PC-9 (cell line): Measurements from ENCODE around the gene PI4KA. TPM values are rescaled to one million over a fixed set of nuclear protein-coding genes. Genes with fewer than 3 reads are reported as not detected.
"Not testable (repeated sequence)": the region's sequence is repeated elsewhere in the genome, so short reads cannot be mapped to it uniquely, and the experiment has no call there.

Experiments
- BruUV-seq: library from RNA; stranded (reverse); fragments of 400-500 nt; replicated peaks from 2 replicates; lab custom pipeline; 2021; lab: Mats Ljungman, UMichigan
- CTCF ChIA-PET: fragments of 300-600 bp; sonication (Branson Sonifier 250); formaldehyde crosslinking; loops from one replicate; lab custom pipeline; 2022; ENCODE audit warnings: antibody characterized with exemption; lab: Charles Lee
- POLR2A ChIA-PET: fragments of 300-600 bp; sonication (Branson Sonifier 250); formaldehyde crosslinking; loops from one replicate; lab custom pipeline; 2022; ENCODE audit warnings: antibody characterized with exemption; ENCODE audit not compliant: unreplicated experiment; lab: Charles Lee
- DNase-seq, 2 experiments: peaks; one replicate each; pipeline versions ENCODE4 v3.0.0 to v3.0.0-alpha.2; 2015 to 2022; ENCODE audit warnings: mixed read lengths in 1 of 2
- H2AFZ ChIP-seq: fragments of 200-600 bp; sonication (generic); 2 replicates; pipeline ENCODE4 v1.8.1; 2017; ENCODE audit warnings: antibody characterized with exemption
- H3F3A ChIP-seq: fragments of 200-600 bp; sonication (generic); 2 replicates; pipeline ENCODE4 v1.8.1; 2017; ENCODE audit warnings: antibody characterized with exemption, mild to moderate bottlenecking, low read depth; ENCODE audit not compliant: insufficient read depth
- H3K27ac ChIP-seq: fragments of 200-600 bp; sonication (generic); 2 replicates; pipeline ENCODE4 v1.6.1; 2016; ENCODE audit warnings: mixed run types
- H3K27me3 ChIP-seq: fragments of 200-600 bp; sonication (generic); 2 replicates; pipeline ENCODE4 v1.6.1; 2016; ENCODE audit warnings: low read depth, mixed run types; ENCODE audit not compliant: insufficient read depth
- H3K36me3 ChIP-seq: fragments of 200-600 bp; sonication (generic); 2 replicates; pipeline ENCODE4 v1.6.1; 2016; ENCODE audit warnings: low read depth, mixed run types
- H3K4me1 ChIP-seq: fragments of 200-600 bp; sonication (generic); replicated peaks from 2 replicates; pipeline ENCODE4 v1.6.1; 2016; ENCODE audit warnings: mixed run types; ENCODE audit not compliant: insufficient read depth
- H3K4me2 ChIP-seq: fragments of 200-600 bp; sonication (generic); 2 replicates; pipeline ENCODE4 v1.6.1; 2017; ENCODE audit warnings: mixed run types
- H3K4me3 ChIP-seq: fragments of 200-600 bp; sonication (generic); 2 replicates; pipeline ENCODE4 v1.6.1; 2016; ENCODE audit warnings: mixed run types
- H3K79me2 ChIP-seq: fragments of 200-600 bp; sonication (generic); 2 replicates; pipeline ENCODE4 v1.6.1; 2017; ENCODE audit warnings: low read depth, mixed run types
- H3K9me2 ChIP-seq: fragments of 200-600 bp; sonication (generic); 2 replicates; pipeline ENCODE4 v1.8.1; 2017; ENCODE audit warnings: mild to moderate bottlenecking; ENCODE audit not compliant: insufficient read depth
- H3K9me3 ChIP-seq: fragments of 200-600 bp; sonication (generic); 2 replicates; pipeline ENCODE4 v1.8.1; 2016; ENCODE audit warnings: low read depth; ENCODE audit not compliant: insufficient read depth
- H4K20me1 ChIP-seq: fragments of 200-600 bp; sonication (generic); 2 replicates; pipeline ENCODE4 v1.8.1; 2017; ENCODE audit not compliant: insufficient read depth
- CTCF ChIP-seq: fragments of 200-600 bp; sonication (generic); conservative IDR thresholded peaks from 2 replicates; pipeline ENCODE4 v1.6.1; 2017; ENCODE audit warnings: mixed run types, antibody characterized with exemption, mild to moderate bottlenecking, moderate library complexity
- EZH2 ChIP-seq: fragments of 200-600 bp; sonication (generic); IDR thresholded peaks from 2 replicates; pipeline ENCODE4 v1.8.0; 2017; ENCODE audit warnings: antibody characterized with exemption, low read depth
- intact Hi-C: fragments of 100-400 bp; cut with micrococcal nuclease; formaldehyde crosslinking; loops from one replicate; pipeline ENCODE4 v1.10.0; 2022; ENCODE audit not compliant: unreplicated experiment
- total RNA-seq: library from RNA; stranded (reverse); gene quantifications from 2 replicates; pipeline ENCODE4 v1.2.3, GENCODE V29; 2021

Gene PI4KA
- total RNA-seq, 1 experiment from 2014 or later = 27.9 TPM

- no peaks in the 10 kb centered on the region for H3K4me1 ChIP-seq
- CTCF ChIA-PET = interaction anchor here (0.6 kb wide), 1 partner anchor 125 kb away, joined by 5 read pairs; no protein-coding TSS in a partner anchor
Observed at GRCh38 chr22:20740222-20740951, 118.2 kb downstream of the PI4KA start.

GRCh38 chr22:20738394-20739089 lies 120.1 kb downstream of the PI4KA start:
- Histone ChIP-seq H3K79me2 (no peaks in the 10 kb centered on the region), H3K4me3 (no peak overlapping the region), H3K4me2 (no peak overlapping the region), H4K20me1 (no peaks in the 10 kb centered on the region), H3K9me3 (0 out of 2 replicates have a peak, but pooled peaks cover 3% of the 10 kb centered on the region), H3K4me1 (no peaks in the 10 kb centered on the region), H3K36me3 (no peaks in the 10 kb centered on the region), H2AFZ (no peak overlapping the region), H3F3A (no peaks in the 10 kb centered on the region), H3K9me2 (no peaks in the 10 kb centered on the region), H3K27me3 (no peaks in the 10 kb centered on the region), H3K27ac (no peak overlapping the region)
- intact Hi-C loops = no loop called here
- ChIA-PET POLR2A (no interaction called here), CTCF (no interaction called here)
- no TSS peak for BruUV-seq
- no peak for DNase-seq
- TF ChIP-seq EZH2 (no peak), CTCF (no peak)

More at GRCh38 chr22:20740222-20740951, 118.2 kb downstream of the PI4KA start:
- H3F3A ChIP-seq = no peaks in the 10 kb centered on the region
- H3K4me3 ChIP-seq = no peak overlapping the region
- H3K79me2 ChIP-seq = no peaks in the 10 kb centered on the region
- H3K9me3 ChIP-seq = 0 out of 2 replicates have a peak, but pooled peaks cover 3% of the 10 kb centered on the region
- no TSS peak for BruUV-seq
- no peaks in the 10 kb centered on the region for H3K9me2 ChIP-seq
- no peak overlapping the region for H3K4me2 ChIP-seq
- POLR2A ChIA-PET = no interaction called here
- H3K27me3 ChIP-seq = no peaks in the 10 kb centered on the region
- H2AFZ ChIP-seq = no peak overlapping the region
- no peak for TF ChIP-seq CTCF
- no peak for TF ChIP-seq EZH2
- no peak for DNase-seq
- intact Hi-C loops = no loop called here
- H4K20me1 ChIP-seq = no peaks in the 10 kb centered on the region
- no peak overlapping the region for H3K27ac ChIP-seq
- no peaks in the 10 kb centered on the region for H3K36me3 ChIP-seq

- H4K20me1 ChIP-seq, H3K4me2 ChIP-seq, H2AFZ ChIP-seq, DNase-seq, H3K27ac ChIP-seq, CTCF ChIA-PET, intact Hi-C loops, H3K4me1 ChIP-seq, H3K9me3 ChIP-seq, H3F3A ChIP-seq, POLR2A ChIA-PET, H3K9me2 ChIP-seq, BruUV-seq, H3K27me3 ChIP-seq, H3K4me3 ChIP-seq, H3K79me2 ChIP-seq, H3K36me3 ChIP-seq: not testable (repeated sequence)
Observed at GRCh38 chr22:20736891-20737290, 121.7 kb downstream of the PI4KA start.

- H3K27me3 ChIP-seq, POLR2A ChIA-PET, H3F3A ChIP-seq, H3K27ac ChIP-seq, H3K9me2 ChIP-seq, CTCF ChIA-PET, intact Hi-C loops, H4K20me1 ChIP-seq, H3K36me3 ChIP-seq, H3K79me2 ChIP-seq, H2AFZ ChIP-seq, H3K4me2 ChIP-seq, H3K4me3 ChIP-seq, BruUV-seq, H3K4me1 ChIP-seq, DNase-seq, H3K9me3 ChIP-seq: not testable (repeated sequence)
Observed at GRCh38 chr22:20735356-20736162, 123.1 kb downstream of the PI4KA start.

- H3K4me1 ChIP-seq, intact Hi-C loops, POLR2A ChIA-PET, H3F3A ChIP-seq, H2AFZ ChIP-seq, CTCF ChIA-PET, H4K20me1 ChIP-seq, H3K79me2 ChIP-seq, H3K4me3 ChIP-seq, DNase-seq, H3K36me3 ChIP-seq, BruUV-seq, H3K27me3 ChIP-seq, H3K9me2 ChIP-seq, H3K27ac ChIP-seq, H3K9me3 ChIP-seq, H3K4me2 ChIP-seq: not testable (repeated sequence)
Observed at GRCh38 chr22:20732431-20732830, 126.2 kb downstream of the PI4KA start.
